Central memory CD8-positive, alpha-beta T cell (primary cell): ENCODE measurements around the gene EMILIN2.
"Not testable (repeated sequence)": the region's sequence is repeated elsewhere in the genome, so short reads cannot be mapped to it uniquely, and the experiment has no call there.

Experiments used
- ATAC-seq: fragments of 150-1000 bp; cut with Tn5 transposase; replicated peaks from 2 replicates; pipeline ENCODE4 v1.10.0; 2022; ENCODE audit warnings: mild to moderate bottlenecking, moderate FRiP score, moderate number of reproducible peaks; ENCODE audit not compliant: poor library complexity, severe bottlenecking; ENCODE audit errors: extremely low read depth
- DNase-seq, 2 donors: peaks; one replicate each; pipeline ENCODE4 v3.0.0; 2021; ENCODE audit warnings: low spot score in 2 of 2
- H3K27ac Mint-ChIP-seq: one replicate; pipeline ENCODE4 v1.8.0; 2022; ENCODE audit warnings: low read depth, mild to moderate bottlenecking, moderate library complexity, mixed read lengths
- H3K27me3 Mint-ChIP-seq: one replicate; pipeline ENCODE4 v1.8.0; 2022; ENCODE audit warnings: mixed read lengths
- H3K36me3 Mint-ChIP-seq: one replicate; pipeline ENCODE4 v1.8.0; 2022; ENCODE audit warnings: mild to moderate bottlenecking, moderate library complexity, mixed read lengths; ENCODE audit not compliant: insufficient read depth
- H3K4me1 Mint-ChIP-seq: one replicate; pipeline ENCODE4 v1.8.0; 2022; ENCODE audit warnings: mixed read lengths
- H3K4me3 Mint-ChIP-seq: one replicate; pipeline ENCODE4 v1.8.0; 2022; ENCODE audit warnings: mild to moderate bottlenecking, moderate library complexity, mixed read lengths
- H3K9me3 Mint-ChIP-seq: one replicate; pipeline ENCODE4 v1.8.0; 2022; ENCODE audit warnings: mixed read lengths

The EMILIN2 gene

DNA sequence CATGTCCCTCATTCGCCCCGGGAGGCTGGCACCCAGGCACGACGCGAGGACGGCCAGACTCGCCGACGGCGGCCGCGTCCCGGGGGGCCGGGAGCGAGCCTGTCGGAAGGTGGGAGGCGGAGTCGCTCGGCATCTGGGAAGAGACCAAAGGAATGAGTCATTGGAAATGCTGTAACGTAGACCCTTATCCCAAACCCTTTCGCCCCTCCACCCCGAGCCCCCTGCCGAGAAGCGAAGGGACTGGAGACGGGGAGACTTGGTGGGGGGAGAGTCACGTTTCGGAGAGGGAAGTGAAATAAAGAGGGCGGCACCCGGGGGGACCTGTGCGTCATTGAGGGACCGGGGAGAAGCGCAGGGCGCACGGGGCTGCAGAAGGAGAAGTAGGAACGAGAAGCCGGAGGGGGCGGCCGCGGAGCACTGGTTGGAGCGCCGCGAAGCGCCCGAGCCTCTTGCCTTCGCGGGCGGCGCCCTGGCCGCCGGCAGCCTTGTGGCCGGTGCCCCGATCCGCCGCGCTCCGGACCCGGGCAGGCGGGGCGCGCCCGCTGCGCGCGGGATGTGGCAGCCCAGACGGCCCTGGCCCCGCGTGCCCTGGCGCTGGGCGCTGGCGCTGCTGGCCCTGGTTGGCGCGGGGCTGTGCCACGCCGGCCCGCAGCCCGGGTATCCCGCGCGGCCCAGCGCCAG lies at the start of gene EMILIN2:
EMILIN2 (plus strand) TSS at position 371 of the 681 bp plus-strand sequence; CDS start at position 554, 183 bp downstream.
- no peaks in the 10 kb centered on the region for H3K9me3 Mint-ChIP-seq
- H3K4me1 Mint-ChIP-seq: peaks cover 27% of the 10 kb centered on the region
- ATAC-seq (peak; percentile 41), DNase-seq (peak; percentile 25 to 40)
- peak within 1 kb of the TSS; percentile 84 for H3K4me3 Mint-ChIP-seq
- peaks cover 5% of the 10 kb centered on the region for H3K36me3 Mint-ChIP-seq
- H3K27ac Mint-ChIP-seq: peak within 1 kb of the TSS; percentile 86
- H3K27me3 Mint-ChIP-seq: peaks cover 70% of the 10 kb centered on the region

DNA sequence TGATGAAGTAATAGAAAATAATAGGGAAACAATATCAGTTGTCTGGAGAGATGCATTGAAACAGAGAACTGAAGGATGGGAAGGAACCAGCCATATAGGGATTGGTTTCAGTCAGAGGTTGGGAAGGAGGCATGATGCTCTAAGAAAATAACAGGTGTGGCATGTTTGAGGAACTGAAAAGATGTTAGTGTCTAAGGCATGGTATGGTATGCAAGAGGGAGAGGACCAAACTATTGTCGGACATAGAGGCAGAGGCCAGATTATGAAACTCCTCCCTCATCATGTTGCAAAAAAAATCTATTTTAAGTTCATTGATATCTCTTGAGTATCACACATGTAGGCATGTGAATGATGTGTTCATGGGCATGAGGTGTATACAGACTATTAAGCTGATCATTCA lies 48.9 kb upstream of the EMILIN2 start:
- Mint-ChIP-seq H3K9me3 (no peaks in the 10 kb centered on the region), H3K27ac (peak overlapping the region; percentile 27), H3K36me3 (peaks cover 62% of the 10 kb centered on the region), H3K27me3 (no peaks in the 10 kb centered on the region), H3K4me3 (no peak overlapping the region), H3K4me1 (peaks cover 16% of the 10 kb centered on the region)
- ATAC-seq (no peak), DNase-seq (no peak)

DNA sequence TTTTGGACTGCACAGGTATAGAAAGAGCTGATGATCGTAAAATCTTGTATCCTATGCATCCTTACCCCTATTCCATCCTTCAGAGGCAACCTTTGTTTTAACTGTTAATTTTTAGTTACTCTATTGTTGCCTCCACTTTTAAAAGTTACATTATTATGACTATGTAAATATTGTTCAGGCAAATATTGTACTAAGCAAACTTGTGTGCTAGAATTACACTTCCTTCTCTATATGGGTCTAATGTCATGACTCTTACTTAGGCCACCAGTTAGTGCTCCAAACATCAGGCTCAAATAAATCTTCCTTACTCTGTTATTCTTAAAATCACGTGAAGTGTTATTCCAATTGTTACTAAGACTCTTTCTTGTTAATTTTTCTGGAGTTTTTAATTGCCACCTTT lies 47.4 kb upstream of the EMILIN2 start:
- Mint-ChIP-seq H3K4me3 (no peak overlapping the region), H3K9me3 (no peaks in the 10 kb centered on the region), H3K27me3 (no peaks in the 10 kb centered on the region), H3K4me1 (peaks cover 14% of the 10 kb centered on the region), H3K36me3 (peaks cover 56% of the 10 kb centered on the region), H3K27ac (peak overlapping the region; percentile 29)
- DNase-seq (no peak), ATAC-seq (no peak)

DNA sequence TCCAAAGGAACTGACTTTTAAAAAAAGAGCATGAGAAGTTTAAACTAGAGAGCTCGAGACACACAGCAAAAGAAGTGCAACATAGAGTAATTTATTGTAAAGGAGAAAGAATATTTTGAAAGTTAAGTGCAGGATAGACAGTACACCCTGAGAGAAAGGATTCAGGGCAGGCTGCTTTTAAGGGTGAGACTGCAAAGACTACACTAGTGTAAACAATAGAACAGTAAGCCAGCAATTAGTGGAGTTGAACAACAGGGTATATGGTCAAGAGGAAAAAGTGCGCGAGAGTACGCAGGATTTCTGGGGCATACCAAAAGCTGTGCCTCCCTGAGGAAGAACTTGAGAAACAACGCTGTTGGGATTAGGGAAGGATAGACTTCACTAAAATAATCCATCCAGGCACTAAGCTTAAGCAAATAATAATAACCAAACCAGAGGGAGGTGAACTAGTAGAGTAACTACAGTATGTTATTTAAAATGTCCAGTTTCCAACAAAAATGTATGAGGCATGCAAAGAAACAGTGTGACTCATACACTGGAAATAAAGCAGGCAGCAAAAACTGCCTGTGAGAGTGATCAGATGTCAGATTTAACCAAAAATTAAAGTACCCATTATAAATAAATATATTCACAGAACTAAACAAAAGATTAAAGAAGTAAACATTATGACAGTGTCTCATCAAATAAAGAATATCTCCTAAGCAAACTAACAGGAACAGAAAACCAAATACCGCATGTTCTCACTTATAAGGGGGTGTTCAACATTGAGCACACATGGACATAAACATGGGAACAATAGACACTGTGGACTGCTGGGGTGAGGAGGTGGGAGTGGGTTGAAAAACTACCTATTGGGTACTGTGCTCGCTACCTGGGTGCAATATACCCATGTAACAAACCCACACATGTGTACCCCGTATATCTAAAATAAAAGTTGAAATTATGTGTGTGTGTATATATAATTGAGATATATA lies 40.5 kb upstream of the EMILIN2 start:
- no peak for ATAC-seq
- H3K4me3 Mint-ChIP-seq: no peak overlapping the region
- no peak for DNase-seq
- H3K9me3 Mint-ChIP-seq: peaks cover 9% of the 10 kb centered on the region
- no peaks in the 10 kb centered on the region for H3K27me3 Mint-ChIP-seq
- no peak overlapping the region for H3K27ac Mint-ChIP-seq
- H3K36me3 Mint-ChIP-seq: peaks cover 15% of the 10 kb centered on the region
- H3K4me1 Mint-ChIP-seq: no peaks in the 10 kb centered on the region

DNA sequence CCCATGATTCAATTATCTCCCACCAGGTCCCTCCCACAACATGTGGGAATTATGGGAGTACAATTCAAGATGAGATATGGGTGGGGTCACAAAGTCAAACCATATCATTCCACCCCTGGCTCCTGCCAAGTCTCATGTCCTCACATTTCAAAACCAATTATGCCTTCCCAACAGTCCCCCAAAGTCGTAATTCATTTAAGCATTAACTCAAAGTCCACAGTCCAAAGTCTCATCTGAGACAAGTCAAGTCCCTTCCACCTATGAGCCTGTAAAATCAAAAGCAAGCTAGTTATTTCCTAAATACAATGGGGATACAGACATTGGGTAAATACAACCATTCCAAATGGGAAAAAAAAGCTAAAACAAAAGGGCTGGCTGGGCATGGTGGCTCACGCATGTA lies 38.2 kb upstream of the EMILIN2 start:
- not testable (repeated sequence) for H3K4me3 Mint-ChIP-seq, H3K4me1 Mint-ChIP-seq, DNase-seq, ATAC-seq, H3K27ac Mint-ChIP-seq, H3K27me3 Mint-ChIP-seq
- Mint-ChIP-seq H3K9me3 (peaks cover 16% of the 10 kb centered on the region), H3K36me3 (peaks cover 12% of the 10 kb centered on the region)

DNA sequence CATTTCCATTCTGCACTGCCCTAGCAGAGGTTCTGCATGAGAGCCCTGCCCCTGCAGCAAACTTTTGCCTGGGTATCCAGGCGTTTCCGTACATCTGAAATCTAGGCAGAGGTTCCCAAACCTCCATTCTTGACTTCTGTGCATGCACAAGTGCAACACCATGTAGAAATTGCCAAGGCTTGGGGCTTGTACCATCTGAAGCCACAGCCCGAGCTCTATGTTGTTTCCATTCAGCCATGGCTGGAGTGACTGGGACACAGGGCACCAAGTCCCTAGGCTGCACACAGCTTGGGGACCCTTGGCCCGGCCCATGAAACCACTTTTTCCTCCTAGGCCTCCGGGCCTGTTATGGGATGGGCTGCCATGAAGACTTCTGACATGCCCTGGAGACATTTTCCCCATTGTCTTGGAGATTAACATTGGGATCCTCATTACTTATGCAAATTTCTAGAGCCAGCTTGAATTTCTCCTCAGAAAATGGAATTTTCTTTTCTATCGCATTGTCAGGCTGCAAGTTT lies 37.1 kb upstream of the EMILIN2 start:
- not testable (repeated sequence) for H3K27me3 Mint-ChIP-seq, H3K4me3 Mint-ChIP-seq, H3K4me1 Mint-ChIP-seq, ATAC-seq, DNase-seq
- H3K36me3 Mint-ChIP-seq: peaks cover 12% of the 10 kb centered on the region
- peak overlapping the region; percentile 23 for H3K27ac Mint-ChIP-seq
- H3K9me3 Mint-ChIP-seq: peaks cover 21% of the 10 kb centered on the region

DNA sequence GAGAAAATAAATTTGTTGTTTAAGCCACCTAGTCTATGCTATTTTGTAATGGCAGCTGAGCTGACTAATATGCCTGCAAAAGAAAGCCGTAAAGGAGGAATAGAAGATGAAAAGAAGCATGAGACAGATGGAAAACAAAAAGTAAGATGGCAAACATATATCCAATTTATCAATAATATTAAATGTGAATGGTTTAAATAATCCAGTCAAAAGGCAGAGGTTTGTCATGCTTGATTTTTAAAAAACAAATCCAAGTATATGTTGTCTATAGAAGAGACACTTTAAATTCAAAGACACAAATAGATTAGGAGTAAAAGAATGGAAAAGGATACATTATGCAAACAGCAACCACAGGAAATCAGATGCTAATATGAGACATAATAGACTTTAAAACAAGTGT lies 35.4 kb upstream of the EMILIN2 start:
- peaks cover 6% of the 10 kb centered on the region for H3K36me3 Mint-ChIP-seq
- no peak overlapping the region for H3K4me3 Mint-ChIP-seq
- H3K4me1 Mint-ChIP-seq: no peaks in the 10 kb centered on the region
- ATAC-seq (no peak), DNase-seq (no peak)
- peaks cover 21% of the 10 kb centered on the region for H3K9me3 Mint-ChIP-seq
- H3K27me3 Mint-ChIP-seq: no peaks in the 10 kb centered on the region
- H3K27ac Mint-ChIP-seq: no peak overlapping the region

DNA sequence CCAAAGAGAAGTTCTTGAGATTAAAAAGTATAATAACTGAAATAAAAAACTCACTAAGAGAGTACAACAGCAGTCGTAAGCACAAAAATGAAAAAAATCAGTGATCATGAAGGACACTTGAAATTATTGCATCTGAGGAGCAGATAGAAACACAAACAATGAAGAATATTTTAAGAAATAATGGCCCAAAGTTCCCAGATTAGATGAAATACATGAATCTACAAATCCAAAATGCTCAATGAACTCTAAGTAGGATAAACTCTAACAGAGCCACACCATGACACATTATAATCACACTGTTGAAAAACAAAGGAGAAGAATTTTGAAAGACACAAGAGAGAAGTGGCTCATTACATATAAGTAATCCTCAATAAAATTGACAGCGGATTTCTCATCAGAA lies 31.9 kb upstream of the EMILIN2 start:
- Mint-ChIP-seq H3K27me3 (no peaks in the 10 kb centered on the region), H3K27ac (no peak overlapping the region), H3K36me3 (peaks cover 1% of the 10 kb centered on the region), H3K4me1 (no peaks in the 10 kb centered on the region), H3K9me3 (peaks cover 25% of the 10 kb centered on the region), H3K4me3 (no peak overlapping the region)
- ATAC-seq (no peak), DNase-seq (no peak)

DNA sequence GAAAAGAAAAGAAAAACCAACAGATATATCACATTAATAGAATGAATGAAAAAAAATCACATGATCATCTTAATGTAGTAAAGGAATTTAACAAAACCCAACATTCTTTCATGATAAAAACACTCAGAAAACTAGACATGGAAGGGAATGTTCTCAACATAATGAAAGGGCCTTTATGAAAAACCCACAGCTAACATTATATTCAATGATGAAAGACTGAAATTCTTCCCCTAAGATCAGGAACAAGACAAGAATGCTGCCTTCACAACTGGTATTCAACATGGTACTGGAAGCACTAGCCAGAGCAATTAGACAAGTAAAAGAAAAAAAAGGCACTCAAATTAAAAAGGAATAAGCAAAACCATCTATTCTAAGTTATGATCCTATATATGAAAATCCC lies 28.5 kb upstream of the EMILIN2 start:
- H3K4me1 Mint-ChIP-seq: no peaks in the 10 kb centered on the region
- no peak for ATAC-seq
- H3K4me3 Mint-ChIP-seq: no peak overlapping the region

DNA sequence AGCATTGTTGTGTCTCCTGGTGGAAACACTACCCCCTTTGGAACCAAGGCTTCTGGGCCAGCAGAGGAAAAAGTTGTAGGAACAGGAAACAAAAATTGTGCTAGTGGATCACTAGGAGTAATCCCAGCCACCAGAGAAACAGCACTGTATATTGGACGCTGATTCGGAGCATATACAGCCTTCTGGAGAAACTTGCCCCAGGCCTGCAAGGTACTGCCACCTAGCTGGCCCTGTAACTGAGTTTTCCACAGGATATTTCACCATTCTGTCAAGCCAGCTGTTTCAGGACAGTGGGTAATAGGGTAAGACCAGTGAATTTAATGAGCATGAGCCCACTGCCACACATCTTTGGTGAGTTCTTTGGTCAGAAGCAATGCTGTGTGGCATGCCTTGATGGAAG lies 25.1 kb upstream of the EMILIN2 start:
- Mint-ChIP-seq H3K36me3 (no peaks in the 10 kb centered on the region), H3K27me3 (no peaks in the 10 kb centered on the region), H3K27ac (no peak overlapping the region), H3K4me1 (no peaks in the 10 kb centered on the region), H3K9me3 (peaks cover 4% of the 10 kb centered on the region), H3K4me3 (no peak overlapping the region)
- DNase-seq (no peak), ATAC-seq (no peak)

More for the DNA sequence above, 28.5 kb upstream of the EMILIN2 start:
- Mint-ChIP-seq H3K27ac (no peak overlapping the region), H3K27me3 (no peaks in the 10 kb centered on the region), H3K9me3 (peaks cover 9% of the 10 kb centered on the region), H3K36me3 (no peaks in the 10 kb centered on the region)
- DNase-seq: no peak

DNA sequence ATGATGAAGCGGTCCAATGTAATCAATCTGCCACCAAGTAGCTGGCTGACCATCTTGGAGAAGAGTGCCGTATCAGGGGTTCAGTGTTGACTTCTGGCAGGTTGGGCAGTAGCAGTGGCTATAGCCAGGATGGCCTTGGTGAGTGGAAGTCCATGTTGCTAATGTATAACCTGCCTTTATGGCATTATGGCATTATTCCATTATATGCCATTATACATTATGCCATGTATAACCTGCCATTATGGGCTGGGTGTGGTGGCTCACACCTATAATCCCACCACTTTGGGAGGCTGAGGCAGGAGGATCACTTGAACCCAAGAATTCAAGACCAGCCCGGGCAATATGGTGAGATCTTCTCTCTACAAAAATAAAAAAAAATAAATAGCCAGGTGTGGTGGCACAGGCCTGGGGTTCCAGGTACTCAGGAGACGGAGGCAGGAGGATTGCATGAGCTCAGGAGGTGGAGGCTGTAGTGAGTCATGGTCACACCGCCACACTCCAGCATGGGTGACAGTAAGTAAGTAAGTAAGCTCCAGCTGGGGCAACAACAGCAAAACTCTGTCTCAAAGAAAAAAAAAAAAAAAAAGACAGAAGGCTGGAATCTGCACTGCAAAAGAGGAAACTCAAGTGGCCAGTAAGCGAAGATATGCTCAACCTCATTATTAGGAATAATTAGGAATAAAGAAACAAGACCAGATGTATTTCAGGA lies 24.4 kb upstream of the EMILIN2 start:
- H3K4me1 Mint-ChIP-seq: no peaks in the 10 kb centered on the region
- ATAC-seq: no peak
- no peak for DNase-seq

DNA sequence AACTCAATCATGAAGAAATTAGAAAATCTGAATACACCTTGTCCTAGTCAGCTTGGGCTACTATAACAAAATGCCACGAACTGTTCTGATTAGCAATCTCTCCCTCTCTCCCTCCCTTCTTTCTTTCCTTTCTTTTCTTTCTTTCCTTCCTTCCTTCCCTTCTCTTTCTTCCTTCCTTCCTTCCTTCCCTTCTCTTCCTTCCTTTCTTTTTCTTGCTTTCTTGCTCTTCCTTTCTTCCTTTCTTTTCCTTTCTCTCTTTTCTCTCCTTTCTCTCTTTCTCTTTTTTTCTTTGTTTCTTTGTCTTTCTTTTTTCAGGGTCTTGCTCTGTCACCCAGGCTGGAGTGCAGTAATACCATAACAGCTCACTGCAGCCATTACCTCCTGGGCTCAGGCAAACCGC lies 23.6 kb upstream of the EMILIN2 start:
- H3K36me3 Mint-ChIP-seq: no peaks in the 10 kb centered on the region
- ATAC-seq (no peak), DNase-seq (no peak)
- H3K4me1 Mint-ChIP-seq: no peaks in the 10 kb centered on the region
- no peak overlapping the region for H3K4me3 Mint-ChIP-seq
- H3K9me3 Mint-ChIP-seq: peaks cover 2% of the 10 kb centered on the region
- H3K27me3 Mint-ChIP-seq: no peaks in the 10 kb centered on the region
- H3K27ac Mint-ChIP-seq: no peak overlapping the region

More for the DNA sequence above, 24.4 kb upstream of the EMILIN2 start:
- Mint-ChIP-seq H3K4me3 (no peak overlapping the region), H3K36me3 (no peaks in the 10 kb centered on the region), H3K27ac (no peak overlapping the region), H3K27me3 (no peaks in the 10 kb centered on the region), H3K9me3 (peaks cover 4% of the 10 kb centered on the region)
